CD4-positive, alpha-beta T cell treated with Interferon alpha-2 for 1 hour (primary cell): Measurements from ENCODE around the gene FCN2.

Experiments
- DNase-seq, 2 donors: peaks; one replicate each; pipeline ENCODE4 v3.0.0-alpha.2; 2020 to 2022

The FCN2 gene

DNA sequence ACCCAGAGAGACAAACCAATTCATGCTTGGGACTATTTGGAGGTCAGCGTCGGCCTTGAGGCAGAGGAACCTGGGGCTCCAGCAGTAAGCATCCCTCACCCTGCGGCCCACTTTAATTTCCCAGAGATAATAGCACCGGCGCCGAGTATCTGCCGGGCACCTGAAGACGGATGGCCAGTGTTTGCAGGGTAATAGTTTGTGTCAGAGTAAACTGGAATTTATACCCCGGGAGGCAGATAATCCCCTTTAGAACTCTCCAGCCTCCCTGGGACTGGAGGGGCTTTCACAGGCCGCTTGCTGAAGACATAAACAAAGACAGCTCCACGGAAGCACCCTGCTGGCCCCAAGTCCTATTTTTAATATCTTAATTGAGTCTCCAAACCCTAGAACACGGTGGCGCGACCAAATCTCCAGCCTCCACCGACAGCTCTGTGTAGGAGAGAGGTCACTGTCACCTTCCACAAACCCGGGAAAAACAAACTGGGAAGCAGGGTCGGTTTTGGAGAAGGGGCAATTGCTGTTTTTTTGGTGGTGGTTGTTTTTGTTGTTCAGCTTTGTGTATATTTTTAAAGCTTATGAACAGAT lies 54.5 kb downstream of the FCN2 start:
- no peak for DNase-seq

DNA sequence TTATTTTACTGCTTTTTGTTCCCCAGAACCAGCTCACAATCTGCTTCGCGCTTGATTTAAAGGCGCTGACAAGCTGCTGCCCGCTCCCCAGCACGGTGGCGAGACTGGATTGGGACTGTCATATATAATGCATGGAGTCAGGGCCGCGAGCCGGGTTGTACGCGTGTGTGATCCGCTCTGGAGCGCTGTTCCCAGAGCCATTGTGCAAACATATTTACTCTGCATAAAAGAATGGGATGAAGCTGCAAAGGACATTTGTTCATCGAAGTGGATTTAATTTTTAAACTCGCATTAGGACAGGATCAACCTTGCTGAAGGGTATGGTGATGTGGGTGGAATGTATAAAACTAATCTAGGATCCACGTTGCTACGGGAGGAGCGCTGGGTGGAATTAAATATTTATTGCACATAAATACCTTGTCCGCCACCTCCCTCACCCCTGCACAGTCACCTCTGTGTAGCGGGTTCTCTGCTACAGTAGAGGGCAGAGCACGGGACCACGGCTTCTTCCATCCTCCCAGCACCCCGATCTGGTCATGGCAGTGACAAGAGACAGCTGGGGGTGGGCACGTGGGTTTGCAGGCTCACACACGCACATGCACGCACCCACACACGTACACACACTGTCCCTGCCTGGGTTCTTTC lies 55.2 kb downstream of the FCN2 start:
- no peak for DNase-seq

DNA sequence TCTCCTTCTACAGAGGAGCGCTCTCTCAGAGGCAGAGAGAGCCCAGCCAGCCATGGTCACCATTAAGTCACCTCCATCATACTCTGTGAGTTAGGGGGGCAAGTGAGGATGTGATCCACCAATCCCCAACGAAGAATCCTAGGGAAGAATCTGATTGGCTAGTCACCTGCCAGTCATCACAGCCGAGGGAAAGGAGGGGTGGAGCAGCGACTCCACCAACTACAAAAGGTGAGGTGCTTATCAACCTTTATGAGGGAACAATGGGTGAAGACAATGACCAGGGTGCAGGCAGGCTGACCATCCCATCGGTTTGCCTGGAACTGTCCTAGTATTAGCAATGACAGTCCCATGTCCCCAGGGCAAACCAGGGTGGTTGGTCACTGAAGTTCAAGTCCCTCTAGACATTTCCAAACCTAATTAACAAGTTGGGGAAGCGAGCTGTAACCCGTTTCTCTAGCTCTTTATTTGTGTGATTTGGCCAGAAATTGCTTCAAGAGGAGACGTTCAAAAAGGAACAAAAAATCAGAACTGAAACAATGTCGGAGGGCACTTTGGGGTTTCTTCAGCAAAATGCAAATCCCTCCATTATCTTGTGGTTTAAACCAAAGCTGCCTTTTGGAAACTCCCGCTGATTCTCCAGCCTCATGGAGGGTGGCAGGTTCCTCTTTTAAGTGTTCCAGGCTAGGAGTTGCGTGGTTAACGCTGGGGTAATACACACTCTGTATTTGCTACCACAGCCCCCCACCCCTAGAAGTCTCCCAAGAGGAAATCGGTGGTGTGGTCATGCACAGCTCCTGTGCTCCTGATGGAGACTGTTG lies 55.9 kb downstream of the FCN2 start:
- DNase-seq: peak; percentile 21 to 51
